ENCODE data around the gene MRC1.
"Not testable (repeated sequence)": the region's sequence is repeated elsewhere in the genome, so short reads cannot be mapped to it uniquely, and the experiment has no call there.

Gene MRC1

GRCh38 chr10:17943033-17943745, 134.0 kb downstream of the MRC1 start:
- no peak overlapping the region for H3K27ac ChIP-seq

GRCh38 chr10:17950269-17950668, 141.1 kb downstream of the MRC1 start:
- H3K4me3 ChIP-seq (ENCODE audit: low read depth, low read length); H3K27me3 ChIP-seq (replicated peaks); H3K36me3 ChIP-seq (replicated peaks); DNase-seq; H3K27ac ChIP-seq; in situ Hi-C loops (cut with HindIII; ENCODE audit: low pct_ligation_motif_present, low sequenced_read_pairs): not testable (repeated sequence)

More at GRCh38 chr10:17943033-17943745, 134.0 kb downstream of the MRC1 start:
- no peaks in the 10 kb centered on the region for H3K27me3 ChIP-seq (replicated peaks)
- in situ Hi-C loops (cut with HindIII; ENCODE audit: low pct_ligation_motif_present, low sequenced_read_pairs) = no loop called here
- no peak for DNase-seq
- TF ChIP-seq CTCF (IDR thresholded peaks at IDR 0.05; ENCODE audit: low read depth, low read length, missing control alignments) = no peak
- H3K4me3 ChIP-seq (ENCODE audit: low read depth, low read length) = no peak overlapping the region
- H3K36me3 ChIP-seq (replicated peaks) = no peaks in the 10 kb centered on the region

GRCh38 chr10:17950726-17951125, 141.6 kb downstream of the MRC1 start:
- in situ Hi-C loops (cut with HindIII; ENCODE audit: low pct_ligation_motif_present, low sequenced_read_pairs) = no loop called here
- H3K36me3 ChIP-seq (replicated peaks) = no peaks in the 10 kb centered on the region
- no peak for TF ChIP-seq CTCF (IDR thresholded peaks at IDR 0.05; ENCODE audit: low read depth, low read length, missing control alignments)
- no peaks in the 10 kb centered on the region for H3K27me3 ChIP-seq (replicated peaks)
- H3K4me3 ChIP-seq (ENCODE audit: low read depth, low read length) = no peak overlapping the region
- H3K27ac ChIP-seq = no peak overlapping the region
- no peak for DNase-seq

GRCh38 chr10:17951868-17952371, 142.8 kb downstream of the MRC1 start, which contains the start of gene SLC39A12:
SLC39A12 (plus strand) TSS chr10:17951918; CDS start chr10:17953277, 1,359 bp downstream.
- no peak within 1 kb of the TSS for H3K27ac ChIP-seq
- H3K27me3 ChIP-seq (replicated peaks) = no peaks in the 10 kb centered on the region
- peak; percentile 69 for DNase-seq
- H3K36me3 ChIP-seq (replicated peaks) = no peaks in the 10 kb centered on the region
- no peak for TF ChIP-seq CTCF (IDR thresholded peaks at IDR 0.05; ENCODE audit: low read depth, low read length, missing control alignments)
- H3K4me3 ChIP-seq (ENCODE audit: low read depth, low read length) = no peak within 1 kb of the TSS
- in situ Hi-C loops (cut with HindIII; ENCODE audit: low pct_ligation_motif_present, low sequenced_read_pairs) = no loop called here

- H3K4me3 ChIP-seq (ENCODE audit: low read depth, low read length); in situ Hi-C loops (cut with HindIII; ENCODE audit: low pct_ligation_motif_present, low sequenced_read_pairs); H3K27ac ChIP-seq; H3K27me3 ChIP-seq (replicated peaks); DNase-seq; H3K36me3 ChIP-seq (replicated peaks): not testable (repeated sequence)
Observed at GRCh38 chr10:17954372-17954771, 145.2 kb downstream of the MRC1 start.

GRCh38 chr10:17954861-17955260, 145.7 kb downstream of the MRC1 start:
- no peaks in the 10 kb centered on the region for H3K36me3 ChIP-seq (replicated peaks)
- no peak overlapping the region for H3K27ac ChIP-seq
- no peak for DNase-seq
- TF ChIP-seq CTCF (IDR thresholded peaks at IDR 0.05; ENCODE audit: low read depth, low read length, missing control alignments) = no peak
- in situ Hi-C loops (cut with HindIII; ENCODE audit: low pct_ligation_motif_present, low sequenced_read_pairs) = no loop called here
- H3K4me3 ChIP-seq (ENCODE audit: low read depth, low read length) = no peak overlapping the region
- H3K27me3 ChIP-seq (replicated peaks) = no peaks in the 10 kb centered on the region

- Histone ChIP-seq H3K27ac (no peak overlapping the region), H3K36me3 (replicated peaks) (no peaks in the 10 kb centered on the region), H3K4me3 (ENCODE audit: low read depth, low read length) (no peak overlapping the region), H3K27me3 (replicated peaks) (no peaks in the 10 kb centered on the region)
- DNase-seq = no peak
- in situ Hi-C loops (cut with HindIII; ENCODE audit: low pct_ligation_motif_present, low sequenced_read_pairs) = no loop called here
- no peak for TF ChIP-seq CTCF (IDR thresholded peaks at IDR 0.05; ENCODE audit: low read depth, low read length, missing control alignments)
Observed at GRCh38 chr10:17958049-17958448, 148.9 kb downstream of the MRC1 start.
